Immature natural killer cell (primary cell): ENCODE measurements around the gene SH3D19. TPM values are rescaled to one million over a fixed set of nuclear protein-coding genes. Genes with fewer than 3 reads are reported as not detected.

Source experiments
- DNase-seq, 3 donors: peaks; one replicate each; pipeline ENCODE4 v3.0.0; 2022; ENCODE audit warnings: mixed read lengths in 1 of 3
- H3K27ac Mint-ChIP-seq, 6 donors: one replicate each; pipeline ENCODE4 v1.8.0; 2020; ENCODE audit warnings: mixed read lengths in 6 of 6, mild to moderate bottlenecking in 5 of 6, inconsistent platforms in 4 of 6, moderate library complexity in 3 of 6
- H3K27me3 Mint-ChIP-seq, 3 donors: one replicate each; pipeline ENCODE4 v1.8.0; 2020 to 2021; ENCODE audit warnings: low read depth in 3 of 3, mild to moderate bottlenecking in 3 of 3, mixed read lengths in 3 of 3, moderate library complexity in 3 of 3, inconsistent platforms in 1 of 3
- H3K36me3 Mint-ChIP-seq, 3 donors: one replicate each; pipeline ENCODE4 v1.8.0; 2020; ENCODE audit warnings: mixed read lengths in 3 of 3, inconsistent platforms in 2 of 3, mild to moderate bottlenecking in 2 of 3
- H3K4me1 Mint-ChIP-seq, 2 donors: one replicate each; pipeline ENCODE4 v1.8.0; 2020; ENCODE audit warnings: inconsistent platforms in 2 of 2, mild to moderate bottlenecking in 2 of 2, mixed read lengths in 2 of 2, moderate library complexity in 1 of 2
- H3K4me3 Mint-ChIP-seq, 5 donors: one replicate each; pipeline ENCODE4 v1.8.0; 2020; ENCODE audit warnings: mild to moderate bottlenecking in 5 of 5, mixed read lengths in 5 of 5, inconsistent platforms in 3 of 5, moderate library complexity in 3 of 5
- H3K9me3 Mint-ChIP-seq, 6 donors: one replicate each; pipeline ENCODE4 v1.8.0; 2020; ENCODE audit warnings: mild to moderate bottlenecking in 6 of 6, mixed read lengths in 6 of 6, inconsistent platforms in 4 of 6, moderate library complexity in 3 of 6
- polyA plus RNA-seq, 3 donors: library from polyadenylated mRNA; unstranded; fragments of 300-500 nt; fragmentation: Illumina TruSeq; gene quantifications; one replicate each; pipeline ENCODE4 v1.2.3, GENCODE V29; 2021

Gene SH3D19
- 1 to 10 TPM in 1 of 3 donors, under 1 TPM in 1, not detected in 1; 0.72 to 1.3 TPM for polyA plus RNA-seq

- peaks cover 10 to 24% (median 12%) of the 10 kb centered on the region in 3 donors for H3K27me3 Mint-ChIP-seq
- H3K36me3 Mint-ChIP-seq, result no peaks in the 10 kb centered on the region
- peak within 1 kb of the TSS in 2 of 5 donors; percentile 23 to 48 for H3K4me3 Mint-ChIP-seq
- peaks cover 0 to 16% (median 1%) of the 10 kb centered on the region in 6 donors for H3K9me3 Mint-ChIP-seq
- DNase-seq, result no peak
- H3K4me1 Mint-ChIP-seq, result peaks cover 0 to 1% of the 10 kb centered on the region in 2 donors
- no peak within 1 kb of the TSS for H3K27ac Mint-ChIP-seq
Observed at GRCh38 chr4:151325111-151325948, at the start of gene SH3D19. Gene SH3D19, minus strand, starts transcription at chr4:151325605. Its CDS starts 253 bp downstream, at chr4:151325352.

DNA sequence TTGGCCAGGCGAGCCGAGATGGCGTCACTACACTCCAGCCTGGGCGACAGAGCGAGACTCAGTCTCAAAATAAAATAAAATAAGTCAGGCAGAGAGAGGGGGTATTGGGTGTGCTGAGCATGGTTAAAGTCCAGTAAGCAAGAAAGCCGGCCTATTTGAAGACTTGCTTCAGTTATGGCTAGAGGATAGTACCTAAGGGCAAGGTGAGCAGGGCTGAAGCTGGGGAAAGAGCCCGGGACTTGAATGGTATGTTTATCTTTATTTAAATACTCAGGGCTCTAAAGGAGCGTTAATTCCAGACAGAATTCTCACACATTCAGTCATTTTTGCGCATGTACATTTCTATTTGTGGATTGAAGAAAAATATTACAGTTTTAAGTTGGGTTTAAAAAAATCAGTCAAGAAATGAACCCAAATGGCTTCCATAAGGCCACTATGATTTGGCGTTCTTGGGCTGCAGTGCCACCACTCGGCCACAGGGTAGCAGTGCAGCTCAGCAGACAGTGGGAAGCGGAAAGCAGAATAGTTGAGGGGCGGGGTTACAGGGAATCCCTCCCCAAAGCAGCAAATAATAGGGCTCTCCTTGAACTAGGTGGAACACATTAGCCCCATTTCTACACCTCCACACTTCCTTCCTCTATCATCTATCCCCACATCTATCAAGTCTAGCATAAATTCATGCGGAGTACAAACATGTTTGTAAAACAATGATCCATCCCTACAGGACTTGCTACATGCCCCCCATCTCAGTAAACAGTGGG, 37.2 kb upstream of the SH3D19 start:
- DNase-seq, result peak; percentile 27 to 31 (median 29)
- no peak overlapping the region for H3K27ac Mint-ChIP-seq
- H3K4me3 Mint-ChIP-seq, result no peak overlapping the region
- H3K36me3 Mint-ChIP-seq, result no peaks in the 10 kb centered on the region
- H3K4me1 Mint-ChIP-seq, result no peaks in the 10 kb centered on the region
- peaks cover 0 to 3% (median 2%) of the 10 kb centered on the region in 3 donors for H3K27me3 Mint-ChIP-seq
- peaks cover 0 to 2% (median 0%) of the 10 kb centered on the region in 6 donors for H3K9me3 Mint-ChIP-seq

GRCh38 chr4:151361966-151362365, 36.6 kb upstream of the SH3D19 start:
- H3K27me3 Mint-ChIP-seq, result peaks cover 0 to 3% (median 2%) of the 10 kb centered on the region in 3 donors
- H3K4me1 Mint-ChIP-seq, result no peaks in the 10 kb centered on the region

GRCh38 chr4:151361126-151361525, 35.7 kb upstream of the SH3D19 start:
- H3K27ac Mint-ChIP-seq, result no peak overlapping the region
- no peaks in the 10 kb centered on the region for H3K4me1 Mint-ChIP-seq
- no peak for DNase-seq
- H3K27me3 Mint-ChIP-seq, result peaks cover 0 to 3% (median 2%) of the 10 kb centered on the region in 3 donors
- no peaks in the 10 kb centered on the region for H3K36me3 Mint-ChIP-seq
- peaks cover 0 to 2% (median 0%) of the 10 kb centered on the region in 6 donors for H3K9me3 Mint-ChIP-seq
- H3K4me3 Mint-ChIP-seq, result no peak overlapping the region

More at GRCh38 chr4:151361966-151362365, 36.6 kb upstream of the SH3D19 start:
- no peak for DNase-seq
- no peak overlapping the region for H3K4me3 Mint-ChIP-seq
- no peak overlapping the region for H3K27ac Mint-ChIP-seq
- peaks cover 0 to 2% (median 0%) of the 10 kb centered on the region in 6 donors for H3K9me3 Mint-ChIP-seq
- no peaks in the 10 kb centered on the region for H3K36me3 Mint-ChIP-seq

- peaks cover 0 to 2% (median 0%) of the 10 kb centered on the region in 6 donors for H3K9me3 Mint-ChIP-seq
- DNase-seq, result no peak
- no peaks in the 10 kb centered on the region for H3K4me1 Mint-ChIP-seq
- no peaks in the 10 kb centered on the region for H3K36me3 Mint-ChIP-seq
- no peak overlapping the region for H3K4me3 Mint-ChIP-seq
- no peak overlapping the region for H3K27ac Mint-ChIP-seq
- H3K27me3 Mint-ChIP-seq, result peaks cover 0 to 6% (median 2%) of the 10 kb centered on the region in 3 donors
Observed at GRCh38 chr4:151359576-151359975, 34.2 kb upstream of the SH3D19 start.

DNA sequence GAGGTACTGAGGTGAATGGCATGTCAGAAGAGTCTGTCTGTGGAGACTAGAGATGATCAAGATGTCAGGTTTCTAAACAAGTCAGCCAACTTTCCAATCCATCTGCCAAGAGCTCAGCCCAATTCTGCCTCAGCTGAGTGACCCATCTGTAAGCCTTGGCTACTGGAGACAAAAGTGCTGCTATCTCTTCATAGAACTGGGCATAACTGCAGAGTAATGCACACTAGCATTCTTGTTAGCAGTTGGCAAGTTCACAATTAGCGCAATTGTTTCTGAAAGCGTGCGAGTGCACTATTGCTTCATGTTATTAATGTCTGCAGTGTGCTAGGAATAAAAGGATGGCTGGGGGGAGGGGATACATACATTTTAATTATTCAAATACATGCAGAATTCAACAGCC, 32.9 kb upstream of the SH3D19 start:
- DNase-seq, result no peak
- Mint-ChIP-seq H3K4me1 (no peaks in the 10 kb centered on the region), H3K36me3 (no peaks in the 10 kb centered on the region), H3K9me3 (peaks cover 0 to 3% (median 0%) of the 10 kb centered on the region in 6 donors), H3K27me3 (peaks cover 0 to 5% (median 0%) of the 10 kb centered on the region in 3 donors), H3K27ac (no peak overlapping the region), H3K4me3 (no peak overlapping the region)

GRCh38 chr4:151356510-151356909, 31.1 kb upstream of the SH3D19 start:
- H3K36me3 Mint-ChIP-seq, result no peaks in the 10 kb centered on the region
- H3K27me3 Mint-ChIP-seq, result peaks cover 0 to 5% (median 0%) of the 10 kb centered on the region in 3 donors
- no peaks in the 10 kb centered on the region for H3K4me1 Mint-ChIP-seq

GRCh38 chr4:151355155-151355554, 29.8 kb upstream of the SH3D19 start:
- Mint-ChIP-seq H3K4me3 (no peak overlapping the region), H3K36me3 (no peaks in the 10 kb centered on the region), H3K27me3 (peaks cover 0 to 5% (median 0%) of the 10 kb centered on the region in 3 donors), H3K9me3 (peaks cover 0 to 3% (median 0%) of the 10 kb centered on the region in 6 donors), H3K4me1 (no peaks in the 10 kb centered on the region), H3K27ac (no peak overlapping the region)
- DNase-seq, result no peak

More at GRCh38 chr4:151356510-151356909, 31.1 kb upstream of the SH3D19 start:
- Mint-ChIP-seq H3K9me3 (peaks cover 0 to 3% (median 0%) of the 10 kb centered on the region in 6 donors), H3K4me3 (no peak overlapping the region), H3K27ac (no peak overlapping the region)
- DNase-seq, result no peak

DNA sequence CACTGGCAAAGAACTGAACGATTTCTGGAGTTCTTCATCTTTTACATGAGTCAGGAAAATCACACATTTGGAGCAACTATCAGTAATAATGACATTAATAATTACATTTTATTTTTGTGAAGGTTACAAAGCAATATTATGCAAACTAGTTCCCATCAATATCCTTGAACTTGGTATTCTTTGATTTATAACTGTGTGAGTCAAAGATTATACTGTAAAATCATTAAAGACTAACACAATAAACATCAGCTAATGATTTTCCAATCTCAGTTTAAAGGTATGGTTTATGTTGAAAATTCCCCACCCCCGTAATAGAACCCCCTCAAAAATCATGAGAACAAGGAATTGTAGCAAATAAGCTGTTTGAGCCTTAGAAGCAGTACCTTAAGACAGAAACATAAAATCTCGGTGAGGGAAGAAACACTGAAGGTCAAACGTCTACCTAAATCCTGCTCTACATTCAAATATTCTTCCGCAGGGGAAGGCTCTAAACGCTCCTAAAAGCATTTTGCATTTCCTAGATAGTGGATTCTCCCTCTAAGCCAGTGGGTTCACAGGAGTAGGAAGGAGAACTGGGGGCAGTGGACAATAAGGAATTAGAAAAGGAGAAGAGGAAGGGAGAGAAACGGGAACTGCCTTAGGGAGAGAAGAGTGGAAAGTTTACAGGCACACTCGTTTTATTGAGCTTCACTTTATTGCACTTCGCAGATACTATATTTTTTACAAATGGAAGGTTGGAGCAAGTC, 22.3 kb upstream of the SH3D19 start:
- Mint-ChIP-seq H3K4me1 (no peaks in the 10 kb centered on the region), H3K9me3 (peaks cover 0 to 5% (median 0%) of the 10 kb centered on the region in 6 donors), H3K36me3 (no peaks in the 10 kb centered on the region)

GRCh38 chr4:151344948-151345347, 19.5 kb upstream of the SH3D19 start:
- H3K4me3 Mint-ChIP-seq, result no peak overlapping the region
- H3K9me3 Mint-ChIP-seq, result peaks cover 0 to 5% (median 0%) of the 10 kb centered on the region in 6 donors
- H3K4me1 Mint-ChIP-seq, result no peaks in the 10 kb centered on the region
- no peak for DNase-seq
- peaks cover 0 to 8% (median 2%) of the 10 kb centered on the region in 3 donors for H3K27me3 Mint-ChIP-seq
- H3K36me3 Mint-ChIP-seq, result no peaks in the 10 kb centered on the region
- H3K27ac Mint-ChIP-seq, result no peak overlapping the region

More for the DNA sequence above, 22.3 kb upstream of the SH3D19 start:
- DNase-seq, result no peak
- no peak overlapping the region for H3K27ac Mint-ChIP-seq
- peaks cover 0 to 8% (median 2%) of the 10 kb centered on the region in 3 donors for H3K27me3 Mint-ChIP-seq
- no peak overlapping the region for H3K4me3 Mint-ChIP-seq

DNA sequence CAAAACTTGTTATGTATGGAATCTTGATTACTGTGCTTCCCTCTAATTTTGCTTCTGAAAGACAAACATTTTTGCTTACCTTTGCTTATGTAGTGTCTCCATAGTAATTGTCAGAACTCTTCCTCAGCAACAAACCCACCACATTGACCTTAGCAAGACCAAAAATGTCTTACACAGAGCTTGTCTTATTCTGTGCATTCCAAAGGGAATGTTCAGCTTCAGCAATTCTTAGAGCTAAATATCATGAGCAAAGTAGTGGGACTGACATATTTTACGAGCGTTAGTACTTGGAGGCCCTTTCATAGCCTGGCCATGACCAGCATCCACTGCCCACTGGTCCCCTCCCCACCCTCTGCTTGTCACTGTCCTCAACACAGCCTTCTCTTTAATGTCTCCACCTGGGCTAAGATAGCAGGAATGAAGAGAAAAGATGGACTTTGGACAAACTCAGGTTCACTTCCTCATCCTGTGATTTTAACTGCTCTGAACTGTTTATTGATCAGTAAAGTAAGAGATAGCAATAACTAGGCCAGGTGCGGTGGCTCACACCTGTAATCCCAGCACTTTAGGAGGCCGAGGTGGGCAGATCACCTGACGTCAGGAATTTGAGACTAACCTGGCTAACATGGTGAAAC, 15.5 kb upstream of the SH3D19 start:
- no peaks in the 10 kb centered on the region for H3K36me3 Mint-ChIP-seq
- no peak for DNase-seq
- peaks cover 2 to 4% (median 2%) of the 10 kb centered on the region in 3 donors for H3K27me3 Mint-ChIP-seq
- H3K27ac Mint-ChIP-seq, result no peak overlapping the region
- H3K4me1 Mint-ChIP-seq, result no peaks in the 10 kb centered on the region
- peaks cover 0 to 7% (median 0%) of the 10 kb centered on the region in 6 donors for H3K9me3 Mint-ChIP-seq
- no peak overlapping the region for H3K4me3 Mint-ChIP-seq

GRCh38 chr4:151339467-151339866, 14.1 kb upstream of the SH3D19 start:
- no peaks in the 10 kb centered on the region for H3K36me3 Mint-ChIP-seq
- H3K4me1 Mint-ChIP-seq, result no peaks in the 10 kb centered on the region
- H3K4me3 Mint-ChIP-seq, result no peak overlapping the region
- H3K9me3 Mint-ChIP-seq, result peaks cover 0 to 7% (median 0%) of the 10 kb centered on the region in 6 donors
- no peak overlapping the region for H3K27ac Mint-ChIP-seq
- no peak for DNase-seq
- H3K27me3 Mint-ChIP-seq, result peaks cover 2 to 4% (median 2%) of the 10 kb centered on the region in 3 donors
